Loucy (cell line): ENCODE measurements around the gene MRPS15.
A peak's percentile ranks its signal among the peaks of the same experiment; 100 is the strongest.

Experiments
- H2AFZ ChIP-seq: fragments of 200-600 bp; sonication (generic); 2 replicates; pipeline ENCODE4 v1.6.0; 2016; ENCODE audit warnings: antibody characterized with exemption, mild to moderate bottlenecking, low read length, moderate library complexity
- H3F3A ChIP-seq: fragments of 200-600 bp; 2 replicates; pipeline ENCODE4 v1.6.0; 2016; ENCODE audit warnings: antibody characterized with exemption, low read depth, mild to moderate bottlenecking
- H3K27me3 ChIP-seq: fragments of 200-600 bp; sonication (generic); 2 replicates; pipeline ENCODE4 v1.6.1; 2014; ENCODE audit warnings: low read length, mild to moderate bottlenecking; ENCODE audit not compliant: insufficient read depth, poor library complexity, severe bottlenecking
- H3K36me3 ChIP-seq: fragments of 200-600 bp; sonication (generic); 2 replicates; pipeline ENCODE4 v1.6.1; 2016; ENCODE audit warnings: low read length; ENCODE audit not compliant: insufficient read depth
- H3K4me1 ChIP-seq: fragments of 200-600 bp; sonication (generic); 2 replicates; pipeline ENCODE4 v1.5.1; 2014; ENCODE audit warnings: low read length, mild to moderate bottlenecking; ENCODE audit not compliant: insufficient read depth, poor library complexity, severe bottlenecking
- H3K4me2 ChIP-seq: fragments of 200-600 bp; sonication (generic); 2 replicates; pipeline ENCODE4 v1.6.0; 2014; ENCODE audit warnings: antibody characterized with exemption, low read length, low read depth, mild to moderate bottlenecking; ENCODE audit not compliant: poor library complexity, severe bottlenecking
- H3K4me3 ChIP-seq: fragments of 200-600 bp; sonication (generic); 2 replicates; pipeline ENCODE4 v1.5.1; 2014; ENCODE audit warnings: low read length, mild to moderate bottlenecking, mixed read lengths; ENCODE audit not compliant: poor library complexity, severe bottlenecking
- H3K79me2 ChIP-seq: fragments of 200-600 bp; sonication (generic); 2 replicates; pipeline ENCODE4 v1.6.1; 2014; ENCODE audit warnings: low read length; ENCODE audit not compliant: insufficient read depth
- H3K9ac ChIP-seq: fragments of 200-600 bp; sonication (generic); 2 replicates; pipeline ENCODE4 v1.6.0; 2014; ENCODE audit warnings: mild to moderate bottlenecking, low read depth, low read length, moderate library complexity; ENCODE audit not compliant: poor library complexity, severe bottlenecking
- H3K9me2 ChIP-seq: fragments of 200-600 bp; sonication (generic); replicated peaks from 2 replicates; pipeline ENCODE4 v1.6.1; 2016; ENCODE audit warnings: low read depth, low read length, mixed read lengths
- H3K9me3 ChIP-seq: fragments of 200-600 bp; sonication (generic); 2 replicates; pipeline ENCODE4 v1.6.1; 2014; ENCODE audit warnings: mild to moderate bottlenecking, antibody characterized with exemption, low read length, low read depth; ENCODE audit not compliant: insufficient read depth
- H4K20me1 ChIP-seq: fragments of 200-600 bp; sonication (generic); 2 replicates; pipeline ENCODE4 v1.6.0; 2014; ENCODE audit warnings: antibody characterized with exemption, low read length, mild to moderate bottlenecking; ENCODE audit not compliant: insufficient read depth, poor library complexity, severe bottlenecking
- CTCF ChIP-seq: fragments of 200-600 bp; sonication (generic); conservative IDR thresholded peaks from 2 replicates; pipeline ENCODE4 v1.5.1; 2014; ENCODE audit warnings: mild to moderate bottlenecking, antibody characterized with exemption, low read length
- EZH2phosphoT487 ChIP-seq: fragments of 200-600 bp; IDR thresholded peaks from 2 replicates; pipeline ENCODE4 v1.6.1; 2018; ENCODE audit warnings: antibody characterized with exemption, mild to moderate bottlenecking, moderate library complexity, borderline replicate concordance

MRPS15 gene

GRCh38 chr1:36457691-36458090 lies 6.5 kb downstream of the MRPS15 start:
- Histone ChIP-seq H3K27me3 (no peaks in the 10 kb centered on the region), H2AFZ (no peak overlapping the region), H3F3A (no peaks in the 10 kb centered on the region), H3K4me3 (peak overlapping the region; percentile 14), H3K9me3 (no peaks in the 10 kb centered on the region), H3K36me3 (peaks cover 17% of the 10 kb centered on the region; the same call in 1 of the 2 replicates), H3K4me2 (peak overlapping the region; percentile 48), H3K79me2 (no peaks in the 10 kb centered on the region), H3K9ac (no peak overlapping the region), H4K20me1 (peaks cover 9% of the 10 kb centered on the region), H3K9me2 (no peaks in the 10 kb centered on the region), H3K4me1 (peaks cover 27% of the 10 kb centered on the region)
- TF ChIP-seq EZH2phosphoT487: no peak
- no peak for TF ChIP-seq CTCF

- Histone ChIP-seq H3K9me3 (no peaks in the 10 kb centered on the region), H4K20me1 (peaks cover 9% of the 10 kb centered on the region), H3K4me1 (peaks cover 27% of the 10 kb centered on the region), H2AFZ (no peak overlapping the region), H3K4me2 (no peak overlapping the region), H3K4me3 (no peak overlapping the region), H3K36me3 (peaks cover 17% of the 10 kb centered on the region; the same call in 1 of the 2 replicates), H3F3A (no peaks in the 10 kb centered on the region), H3K9me2 (no peaks in the 10 kb centered on the region), H3K27me3 (no peaks in the 10 kb centered on the region), H3K9ac (no peak overlapping the region), H3K79me2 (no peaks in the 10 kb centered on the region)
- TF ChIP-seq EZH2phosphoT487: no peak
- TF ChIP-seq CTCF: no peak
Observed at GRCh38 chr1:36456391-36456928, 7.7 kb downstream of the MRPS15 start.

- TF ChIP-seq EZH2phosphoT487 (no peak), CTCF (no peak)
- no peak overlapping the region for H3K9ac ChIP-seq
- H3F3A ChIP-seq: no peaks in the 10 kb centered on the region
- H2AFZ ChIP-seq: no peak overlapping the region
- H3K4me1 ChIP-seq: peaks cover 27% of the 10 kb centered on the region
- H4K20me1 ChIP-seq: peaks cover 9% of the 10 kb centered on the region
- H3K9me3 ChIP-seq: no peaks in the 10 kb centered on the region
- peaks cover 17% of the 10 kb centered on the region; the same call in 1 of the 2 replicates for H3K36me3 ChIP-seq
- no peak overlapping the region for H3K4me2 ChIP-seq
- no peak overlapping the region for H3K4me3 ChIP-seq
- H3K27me3 ChIP-seq: no peaks in the 10 kb centered on the region
- no peaks in the 10 kb centered on the region for H3K9me2 ChIP-seq
- H3K79me2 ChIP-seq: no peaks in the 10 kb centered on the region
Observed at GRCh38 chr1:36455386-36455785, 8.8 kb downstream of the MRPS15 start.
